GM23248 (cell line): ENCODE data around the gene TPRG1.

Source experiments
- EZH2 ChIP-seq: fragments of 200-600 bp; sonication (generic); IDR thresholded peaks from 2 replicates; pipeline ENCODE4 v1.6.1; 2018; ENCODE audit warnings: antibody characterized with exemption, mild to moderate bottlenecking; ENCODE audit not compliant: insufficient read depth, poor library complexity, severe bottlenecking
- EZH2phosphoT487 ChIP-seq: fragments of 200-600 bp; sonication (generic); IDR thresholded peaks from 2 replicates; pipeline ENCODE4 v1.6.1; 2018; ENCODE audit warnings: antibody characterized with exemption, moderate library complexity, mild to moderate bottlenecking, low read depth; ENCODE audit not compliant: insufficient read depth

- TF ChIP-seq EZH2 (no peak), EZH2phosphoT487 (no peak)
These were observed 29.2 kb upstream of the TPRG1 start for GRCh38 chr3:189142527-189142926.
